Measurements from ENCODE around the gene GORASP1.

GRCh38 chr3:39125841-39126500 is 18.5 kb upstream of the GORASP1 start:
- TF ChIP-seq POLR2A (IDR thresholded peaks at IDR 0.05; ENCODE audit: low read depth, low read length) (no peak), TAF1 (IDR thresholded peaks at IDR 0.05; ENCODE audit: borderline replicate concordance, low read depth, low read length) (no peak)
